MM.1S (cell line): ENCODE results near the gene TNKS1BP1.

ENCODE experiments used
- DNase-seq: peaks from one replicate; pipeline ENCODE4 v3.0.0-alpha.2; 2015
- H2AFZ ChIP-seq: fragments of 300-600 bp; sonication (generic); 2 replicates; pipeline ENCODE4 v1.6.0; 2016; ENCODE audit warnings: antibody characterized with exemption, low read length
- H3F3A ChIP-seq: fragments of 300-600 bp; sonication (generic); 2 replicates; pipeline ENCODE4 v1.6.1; 2016; ENCODE audit warnings: mild to moderate bottlenecking, antibody characterized with exemption, low read length, moderate library complexity, mixed read lengths; ENCODE audit not compliant: insufficient read depth
- H3K27ac ChIP-seq: fragments of 300-600 bp; sonication (generic); 2 replicates; pipeline ENCODE4 v1.5.1; 2016; ENCODE audit warnings: mild to moderate bottlenecking, low read length
- H3K27me3 ChIP-seq: fragments of 300-600 bp; sonication (generic); replicated peaks from 2 replicates; pipeline ENCODE4 v1.6.0; 2016; ENCODE audit warnings: low read length; ENCODE audit not compliant: insufficient read depth
- H3K36me3 ChIP-seq: fragments of 300-600 bp; sonication (generic); replicated peaks from 2 replicates; pipeline ENCODE4 v1.6.1; 2016; ENCODE audit warnings: mild to moderate bottlenecking, low read length, mixed read lengths; ENCODE audit not compliant: insufficient read depth
- H3K4me1 ChIP-seq: fragments of 300-600 bp; sonication (generic); 2 replicates; pipeline ENCODE4 v1.6.1; 2016; ENCODE audit warnings: low read length, mixed read lengths
- H3K4me2 ChIP-seq: fragments of 300-600 bp; sonication (generic); 2 replicates; pipeline ENCODE4 v1.6.0; 2016; ENCODE audit warnings: low read depth, low read length
- H3K4me3 ChIP-seq: fragments of 300-600 bp; sonication (generic); 2 replicates; pipeline ENCODE4 v1.5.1; 2016; ENCODE audit warnings: low read length, mixed read lengths
- H3K79me2 ChIP-seq: fragments of 300-600 bp; sonication (generic); 2 replicates; pipeline ENCODE4 v1.6.1; 2016; ENCODE audit warnings: mixed run types, low read length, mixed read lengths
- H3K9ac ChIP-seq: fragments of 300-600 bp; sonication (generic); 2 replicates; pipeline ENCODE4 v1.6.1; 2016; ENCODE audit warnings: low read length, mixed read lengths
- H3K9me2 ChIP-seq: fragments of 300-600 bp; sonication (generic); replicated peaks from 2 replicates; pipeline ENCODE4 v1.6.1; 2016; ENCODE audit warnings: mild to moderate bottlenecking, low read length, mixed read lengths; ENCODE audit not compliant: insufficient read depth
- H3K9me3 ChIP-seq: fragments of 300-600 bp; sonication (generic); replicated peaks from 2 replicates; pipeline ENCODE4 v1.6.1; 2016; ENCODE audit warnings: mild to moderate bottlenecking, low read length, mixed read lengths; ENCODE audit not compliant: insufficient read depth
- H4K20me1 ChIP-seq: fragments of 300-600 bp; sonication (generic); 2 replicates; pipeline ENCODE4 v1.6.1; 2016; ENCODE audit warnings: mild to moderate bottlenecking, low read length, moderate library complexity, mixed read lengths; ENCODE audit not compliant: insufficient read depth
- CTCF ChIP-seq: fragments of 300-600 bp; sonication (generic); IDR thresholded peaks from 2 replicates; pipeline ENCODE4 v1.5.1; 2016; ENCODE audit warnings: antibody characterized with exemption, low read length, mixed read lengths
- EZH2 ChIP-seq: fragments of 300-600 bp; sonication (generic); optimal IDR thresholded peaks from 2 replicates; pipeline ENCODE3; 2017; ENCODE audit warnings: low read depth, mild to moderate bottlenecking, antibody characterized with exemption, low read length, mixed read lengths
- EZH2phosphoT487 ChIP-seq: fragments of 300-600 bp; sonication (generic); IDR thresholded peaks from 2 replicates; pipeline ENCODE4 v1.6.1; 2018; ENCODE audit warnings: antibody characterized with exemption, low read length

TNKS1BP1 gene

GRCh38 chr11:57318178-57318577 lies 6.6 kb downstream of the TNKS1BP1 start:
- Histone ChIP-seq H3F3A (no peaks in the 10 kb centered on the region), H3K27me3 (no peaks in the 10 kb centered on the region), H2AFZ (no peak overlapping the region), H3K27ac (no peak overlapping the region), H3K9me3 (no peaks in the 10 kb centered on the region), H3K9me2 (no peaks in the 10 kb centered on the region), H3K4me1 (no peaks in the 10 kb centered on the region), H3K79me2 (no peaks in the 10 kb centered on the region), H3K4me2 (no peak overlapping the region), H3K4me3 (no peak overlapping the region), H3K9ac (no peak overlapping the region), H3K36me3 (no peaks in the 10 kb centered on the region), H4K20me1 (no peaks in the 10 kb centered on the region)
- no peak for TF ChIP-seq EZH2
- no peak for TF ChIP-seq CTCF
- TF ChIP-seq EZH2phosphoT487, result no peak
- no peak for DNase-seq

- H3K4me3 ChIP-seq, result no peak overlapping the region
- H3K4me1 ChIP-seq, result no peaks in the 10 kb centered on the region
- H3K9me3 ChIP-seq, result no peaks in the 10 kb centered on the region
- no peaks in the 10 kb centered on the region for H3K79me2 ChIP-seq
- no peak overlapping the region for H3K4me2 ChIP-seq
- H4K20me1 ChIP-seq, result no peaks in the 10 kb centered on the region
- H3K27ac ChIP-seq, result no peak overlapping the region
- no peak for TF ChIP-seq EZH2phosphoT487
- no peak for TF ChIP-seq EZH2
- no peak for TF ChIP-seq CTCF
- H3K27me3 ChIP-seq, result no peaks in the 10 kb centered on the region
- H3K9ac ChIP-seq, result no peak overlapping the region
- no peaks in the 10 kb centered on the region for H3F3A ChIP-seq
- H2AFZ ChIP-seq, result no peak overlapping the region
- no peaks in the 10 kb centered on the region for H3K9me2 ChIP-seq
- H3K36me3 ChIP-seq, result no peaks in the 10 kb centered on the region
- no peak for DNase-seq
Observed at GRCh38 chr11:57316017-57316416, 8.7 kb downstream of the TNKS1BP1 start.

DNA sequence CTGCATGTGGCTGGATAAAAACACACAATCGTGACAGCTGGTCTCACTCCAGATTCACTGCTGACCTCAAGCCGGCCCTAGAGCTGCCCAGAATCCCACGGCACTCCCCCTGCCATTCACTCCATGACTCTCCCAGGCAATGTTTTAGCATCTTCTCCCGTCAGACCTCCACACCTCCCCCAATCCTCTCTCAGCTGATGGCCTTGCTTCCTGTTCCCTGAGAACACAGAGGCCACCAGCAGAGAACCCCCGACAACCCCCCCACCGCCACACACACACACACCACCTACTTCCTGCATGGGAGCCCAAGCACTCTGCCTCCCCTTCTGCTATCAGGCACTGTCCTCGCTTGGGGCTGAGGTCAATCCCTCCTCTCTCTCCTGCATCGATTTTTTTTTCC lies 9.3 kb downstream of the TNKS1BP1 start:
- Histone ChIP-seq H2AFZ (no peak overlapping the region), H3K27me3 (no peaks in the 10 kb centered on the region), H3F3A (no peaks in the 10 kb centered on the region), H3K79me2 (no peaks in the 10 kb centered on the region), H3K4me3 (no peak overlapping the region), H3K9me3 (no peaks in the 10 kb centered on the region), H3K4me1 (no peaks in the 10 kb centered on the region), H3K4me2 (no peak overlapping the region), H3K36me3 (no peaks in the 10 kb centered on the region), H3K27ac (no peak overlapping the region), H3K9me2 (no peaks in the 10 kb centered on the region), H3K9ac (no peak overlapping the region), H4K20me1 (no peaks in the 10 kb centered on the region)
- DNase-seq, result no peak
- no peak for TF ChIP-seq EZH2
- no peak for TF ChIP-seq CTCF
- TF ChIP-seq EZH2phosphoT487, result no peak
